GM04504 (cell line): ENCODE measurements around the gene UNKL.
A peak's percentile ranks its signal among the peaks of the same experiment; 100 is the strongest.

Source experiments
- DNase-seq: peaks from one replicate; pipeline ENCODE4 v3.0.0-alpha.2; 2012; ENCODE audit warnings: low read depth

UNKL gene

DNA sequence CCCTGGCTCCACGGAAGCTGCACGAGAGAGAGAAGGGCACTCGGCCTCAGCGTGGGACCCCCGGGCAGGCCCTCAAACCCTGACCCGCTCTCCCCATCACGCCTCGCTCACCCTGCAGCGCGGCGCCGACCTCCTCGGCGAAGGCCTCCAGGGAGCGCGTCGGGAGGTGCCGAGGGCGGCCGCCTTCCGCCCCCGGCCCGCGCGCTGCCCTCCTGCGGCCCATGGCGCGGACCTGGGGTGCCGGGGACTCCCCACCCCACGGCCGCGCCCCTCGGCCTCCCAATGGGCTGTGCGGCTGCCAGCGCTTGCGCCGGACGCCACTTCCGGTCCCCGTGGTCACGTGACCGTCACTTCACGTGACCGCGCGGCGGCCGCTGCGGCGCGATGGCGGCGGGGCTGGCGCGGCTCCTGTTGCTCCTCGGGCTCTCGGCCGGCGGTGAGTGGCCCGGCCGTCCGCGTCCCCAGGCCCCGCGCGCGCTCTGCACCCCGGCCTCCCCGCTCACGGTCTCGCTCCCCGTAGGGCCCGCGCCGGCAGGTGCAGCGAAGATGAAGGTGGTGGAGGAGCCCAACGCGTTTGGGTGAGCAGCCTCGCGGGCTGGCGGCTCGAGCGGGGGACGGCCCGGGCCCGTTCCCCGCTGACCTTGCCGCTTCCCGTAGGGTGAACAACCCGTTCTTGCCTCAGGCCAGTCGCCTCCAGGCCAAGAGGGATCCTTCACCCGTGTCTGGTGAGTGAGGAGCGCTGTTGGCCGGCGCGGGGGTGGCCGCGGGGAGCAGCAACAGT, 62.7 kb downstream of the UNKL start, which contains the start of the genes GNPTG and TSR3:
Gene GNPTG, plus strand, starts transcription at position 350 of the 781 bp plus-strand sequence. Its CDS starts 35 bp downstream, at position 385.
Gene TSR3, minus strand, starts transcription at position 297 of the 781 bp plus-strand sequence. Its CDS starts 74 bp downstream, at position 223.
- DNase-seq = peak; percentile 71

DNA sequence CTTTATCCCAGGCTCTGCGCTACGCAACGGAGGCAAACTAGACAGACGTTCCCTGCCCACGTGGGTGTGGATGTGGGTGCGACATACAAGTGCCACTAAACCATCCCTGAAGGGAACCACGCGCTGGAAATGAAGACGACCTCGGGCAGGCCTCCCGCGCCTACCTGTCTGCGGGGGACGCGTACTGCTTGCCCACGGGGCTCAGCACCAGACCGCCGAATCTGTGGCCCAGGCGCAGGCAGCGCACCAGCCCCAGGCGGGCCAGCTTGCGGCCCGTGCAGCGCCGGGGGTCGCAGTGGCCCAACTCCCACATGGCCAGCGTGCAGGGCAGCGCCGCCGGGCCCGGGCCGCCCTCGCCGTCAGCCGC, 63.3 kb downstream of the UNKL start:
- DNase-seq = no peak

DNA sequence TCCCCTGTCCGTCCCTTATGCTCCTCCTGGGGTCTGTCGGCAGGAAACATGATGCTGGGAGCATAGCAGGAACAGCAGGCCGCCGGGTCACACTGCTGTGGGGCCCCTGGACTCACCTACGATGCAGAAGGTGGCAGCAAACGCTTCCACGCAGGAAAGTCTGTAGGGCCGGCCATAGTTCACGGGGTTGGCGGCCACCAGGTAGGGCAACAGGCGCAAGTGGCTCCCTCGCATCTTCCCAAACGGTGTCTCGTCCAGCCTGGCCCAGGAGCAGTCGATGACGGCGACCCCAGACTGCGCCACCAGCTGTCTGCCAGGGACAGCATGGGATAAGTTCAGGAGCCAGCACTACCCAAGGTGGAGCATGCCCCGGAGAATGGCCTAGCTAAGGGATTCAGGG, 63.8 kb downstream of the UNKL start:
- DNase-seq = no peak

DNA sequence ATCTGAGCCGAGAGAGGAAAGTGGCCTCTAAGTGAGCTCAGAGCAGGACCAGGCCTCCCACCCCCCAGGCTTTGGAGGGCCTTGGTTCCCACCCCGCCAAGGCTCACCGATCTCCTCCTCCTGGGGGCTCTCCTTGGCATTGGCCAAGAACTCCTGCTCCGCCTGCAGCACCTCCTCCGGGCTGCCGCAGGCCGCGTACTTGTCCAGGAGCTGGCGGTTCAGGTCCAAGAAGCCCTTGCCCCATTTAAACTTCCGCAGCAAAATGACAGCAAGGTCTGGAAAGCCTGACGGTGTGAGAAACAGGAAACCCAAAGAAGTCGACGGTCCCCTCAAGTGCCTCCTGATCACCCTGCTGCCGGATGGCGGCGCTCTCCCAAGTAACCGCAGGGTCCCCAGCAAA, 64.6 kb downstream of the UNKL start:
- DNase-seq = no peak

DNA sequence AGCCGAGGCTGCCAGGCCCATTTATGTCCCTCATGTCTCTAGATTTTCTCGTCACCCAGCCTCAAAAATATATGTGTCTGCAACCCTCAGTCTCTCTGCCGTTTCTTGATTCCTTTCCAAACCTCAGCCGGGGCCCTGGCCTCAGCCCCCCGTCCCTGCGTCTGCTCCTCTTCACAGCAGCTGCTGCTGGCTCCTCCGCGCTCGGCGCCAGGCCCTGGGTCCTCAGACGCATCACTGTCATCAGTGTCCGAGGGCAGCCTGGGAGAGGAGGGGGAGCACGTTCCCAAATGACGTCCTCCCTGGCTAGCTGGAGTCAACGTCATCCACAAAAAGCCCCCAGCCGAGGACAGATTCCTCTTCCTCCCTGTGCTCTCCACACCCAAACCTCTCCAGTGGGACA, 65.2 kb downstream of the UNKL start:
- DNase-seq = no peak

DNA sequence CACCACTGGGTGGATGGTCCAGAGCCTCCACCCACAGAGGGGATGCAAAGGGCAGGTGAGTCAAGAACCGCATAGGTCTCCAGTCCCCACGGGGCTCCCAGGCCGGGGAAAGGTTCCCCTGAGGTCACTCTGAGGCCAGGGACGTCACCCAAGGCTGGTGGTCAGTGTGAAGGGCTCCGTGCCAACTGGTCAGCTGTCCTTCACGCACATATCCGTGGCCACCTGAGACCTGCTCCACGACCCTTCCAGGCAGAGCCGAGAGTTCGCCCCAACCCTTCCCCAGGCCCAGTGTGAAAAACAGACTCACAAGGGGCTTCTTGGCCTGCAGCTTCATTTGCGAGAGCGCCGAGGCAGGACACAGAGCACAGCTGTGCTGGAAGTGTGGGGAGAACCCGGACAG, 65.6 kb downstream of the UNKL start:
- DNase-seq = no peak

DNA sequence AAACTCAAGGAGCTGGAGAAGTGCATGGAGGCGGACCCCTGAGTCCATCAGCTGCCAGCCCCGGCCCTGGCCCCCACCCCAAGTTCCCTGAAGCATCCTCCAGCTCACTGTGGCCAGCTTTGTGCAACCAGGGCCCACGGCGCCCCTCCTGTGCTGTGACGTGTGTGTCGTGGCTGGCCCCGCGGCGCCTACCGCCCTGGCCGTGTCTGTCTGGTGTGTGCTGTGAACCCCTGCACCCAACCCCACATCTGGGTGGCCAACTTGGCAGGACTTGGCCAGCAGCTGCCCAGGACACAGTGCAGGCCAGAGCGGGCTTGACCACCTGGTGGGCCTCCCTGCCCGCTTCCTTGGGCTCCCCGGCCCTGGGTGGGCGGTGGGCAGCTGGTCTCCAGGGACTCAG, 66.1 kb downstream of the UNKL start:
- DNase-seq = no peak

DNA sequence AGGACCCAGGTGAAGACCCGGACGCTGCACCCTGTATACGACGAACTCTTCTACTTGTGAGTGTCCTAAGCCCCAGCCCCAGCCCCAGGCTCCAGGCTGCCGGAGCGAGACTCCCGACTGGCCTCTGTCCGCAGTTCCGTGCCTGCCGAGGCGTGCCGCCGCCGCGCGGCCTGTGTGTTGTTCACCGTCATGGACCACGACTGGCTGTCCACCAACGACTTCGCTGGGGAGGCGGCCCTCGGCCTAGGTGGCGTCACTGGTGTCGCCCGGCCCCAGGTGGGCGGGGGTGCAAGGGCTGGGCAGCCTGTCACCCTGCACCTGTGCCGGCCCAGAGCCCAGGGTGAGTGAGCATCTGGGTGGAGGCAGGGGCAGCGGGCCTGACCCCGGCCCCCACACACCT, 66.5 kb downstream of the UNKL start:
- DNase-seq = no peak

DNA sequence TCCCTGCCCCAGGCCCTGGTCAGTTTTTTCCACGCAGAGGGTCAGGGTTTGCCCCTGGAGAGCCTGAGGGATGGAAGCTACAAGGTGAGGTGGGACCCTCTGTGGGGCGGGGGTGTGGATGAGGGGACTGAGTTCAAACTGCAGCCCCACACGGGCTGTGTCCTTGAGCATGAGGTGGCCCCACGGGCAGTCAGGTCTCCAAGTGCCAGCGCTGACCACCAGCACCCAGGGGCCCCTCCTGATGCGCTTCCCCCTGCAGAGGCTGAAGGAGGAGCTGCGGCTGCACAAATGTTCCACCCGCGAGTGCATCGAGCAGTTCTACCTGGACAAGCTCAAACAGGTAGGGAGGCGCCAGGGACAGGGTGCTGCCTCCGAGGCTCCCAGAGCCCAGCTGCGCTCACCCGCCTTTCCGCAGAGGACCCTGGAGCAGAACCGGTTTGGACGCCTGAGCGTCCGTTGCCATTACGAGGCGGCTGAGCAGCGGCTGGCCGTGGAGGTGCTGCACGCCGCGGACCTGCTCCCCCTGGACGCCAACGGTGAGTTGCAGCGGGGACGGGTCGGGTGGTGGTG, 67.1 kb downstream of the UNKL start:
- DNase-seq = no peak

DNA sequence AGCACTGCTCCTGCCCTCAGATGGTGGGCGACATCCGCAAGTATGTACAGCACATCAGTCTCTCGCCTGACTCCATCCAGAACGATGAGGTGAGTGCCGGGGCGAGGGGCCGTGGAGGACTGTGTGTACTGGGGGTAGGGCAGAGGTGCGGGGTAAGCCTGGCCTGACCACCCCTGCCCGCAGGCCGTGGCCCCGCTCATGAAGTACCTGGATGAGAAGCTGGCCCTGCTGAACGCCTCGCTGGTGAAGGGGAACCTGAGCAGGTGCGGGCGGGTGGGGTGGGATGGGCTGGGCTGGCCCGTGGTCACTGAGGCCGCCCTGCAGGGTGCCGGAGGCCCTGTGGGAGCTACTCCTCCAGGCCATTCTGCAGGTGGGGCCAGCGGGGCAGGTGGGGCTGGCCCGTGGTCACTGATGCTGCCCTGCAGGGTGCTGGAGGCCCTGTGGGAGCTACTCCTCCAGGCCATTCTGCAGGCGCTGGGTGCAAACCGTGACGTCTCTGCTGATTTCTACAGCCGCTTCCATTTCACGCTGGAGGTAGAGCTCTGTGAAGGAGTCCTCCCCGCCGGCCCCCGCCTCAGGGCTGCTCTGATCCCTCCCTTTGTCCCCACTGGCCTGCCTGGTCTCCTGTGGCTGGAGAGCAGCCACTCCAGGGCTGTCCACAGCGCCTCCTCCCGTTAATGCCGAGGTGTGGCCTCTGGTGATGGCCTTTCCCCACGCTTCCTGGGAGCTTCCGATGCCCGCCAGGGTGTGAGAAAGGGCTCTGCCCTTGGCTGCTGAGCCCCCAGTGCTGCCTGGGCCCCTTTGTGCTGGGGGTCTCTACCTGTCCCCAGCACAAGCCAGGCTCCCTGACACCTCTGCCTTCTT, 67.8 kb downstream of the UNKL start:
- DNase-seq = no peak

DNA sequence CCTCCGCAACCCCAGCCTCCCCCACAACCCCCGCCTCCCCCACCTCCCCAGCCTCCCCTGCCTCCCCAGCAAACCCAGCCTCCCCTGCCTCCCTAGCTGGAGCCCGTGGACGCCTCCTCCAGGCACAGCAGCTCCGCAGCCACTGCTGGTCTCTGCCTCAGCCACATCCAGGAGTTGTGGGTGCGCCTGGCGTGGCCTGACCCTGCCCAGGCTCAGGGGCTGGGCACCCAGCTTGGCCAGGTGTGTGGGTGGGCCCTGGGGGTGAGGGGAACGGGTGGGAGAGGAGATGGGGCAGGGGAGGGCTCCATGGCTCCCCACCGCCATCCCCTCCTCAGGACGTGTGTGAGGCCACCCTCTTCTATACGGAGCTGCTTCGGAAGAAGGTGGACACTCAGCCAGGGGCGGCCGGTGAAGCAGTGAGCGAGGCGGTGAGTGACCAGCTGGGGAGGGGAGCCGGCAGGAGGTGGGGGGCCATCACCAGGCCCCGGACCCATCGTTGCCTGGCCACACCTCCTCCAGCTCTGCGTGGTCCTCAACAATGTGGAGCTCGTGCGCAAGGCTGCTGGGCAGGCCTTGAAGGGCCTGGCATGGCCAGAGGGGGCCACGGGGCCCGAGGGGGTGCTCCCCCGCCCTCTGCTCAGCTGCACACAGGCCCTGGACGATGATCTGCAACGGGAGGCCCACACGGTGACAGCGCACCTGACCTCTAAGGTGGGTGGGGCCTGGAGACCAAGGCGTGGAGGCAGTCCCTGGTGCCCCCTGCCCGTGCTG, 68.7 kb downstream of the UNKL start:
- DNase-seq = no peak

DNA sequence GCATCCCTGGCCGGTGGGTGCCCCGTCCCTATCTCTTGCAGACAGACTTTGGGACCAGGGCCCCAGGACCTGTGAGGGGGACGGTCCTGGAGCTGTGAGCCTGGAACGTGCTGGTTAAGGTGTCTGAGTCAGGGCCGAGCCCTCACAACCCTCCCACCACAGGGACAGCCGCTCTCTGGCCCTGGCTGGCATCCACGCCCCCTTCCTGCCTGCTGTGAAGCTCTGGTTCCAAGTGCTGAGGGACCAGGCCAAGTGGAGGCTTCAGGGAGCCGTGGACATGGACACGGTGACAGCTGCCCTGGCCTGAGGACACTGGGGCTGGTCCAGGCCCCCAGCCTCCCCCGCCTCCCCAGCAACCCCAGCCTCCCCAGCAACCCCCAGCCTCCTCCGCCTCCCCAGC, 69.4 kb downstream of the UNKL start:
- no peak for DNase-seq

DNA sequence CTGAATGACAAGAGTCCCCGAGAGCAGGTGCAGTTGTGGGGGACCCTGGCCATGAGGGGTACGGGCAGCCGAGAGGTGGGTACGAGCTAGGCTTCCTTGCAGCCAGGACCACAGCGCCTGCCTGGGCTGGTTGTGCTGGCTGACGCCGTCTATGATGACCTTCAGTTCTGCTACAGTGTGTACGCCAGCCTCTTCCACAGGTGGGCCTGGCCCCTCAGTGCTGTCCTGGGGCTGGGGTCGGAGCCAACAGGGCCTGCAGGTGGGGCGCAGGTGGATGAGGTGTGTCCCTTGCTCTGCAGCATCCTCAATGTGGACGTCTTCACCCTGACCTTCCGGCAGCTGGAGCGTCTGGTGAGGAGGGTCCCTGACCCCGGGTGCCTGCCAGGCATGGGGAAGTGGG, 70.0 kb downstream of the UNKL start:
- DNase-seq = no peak

DNA sequence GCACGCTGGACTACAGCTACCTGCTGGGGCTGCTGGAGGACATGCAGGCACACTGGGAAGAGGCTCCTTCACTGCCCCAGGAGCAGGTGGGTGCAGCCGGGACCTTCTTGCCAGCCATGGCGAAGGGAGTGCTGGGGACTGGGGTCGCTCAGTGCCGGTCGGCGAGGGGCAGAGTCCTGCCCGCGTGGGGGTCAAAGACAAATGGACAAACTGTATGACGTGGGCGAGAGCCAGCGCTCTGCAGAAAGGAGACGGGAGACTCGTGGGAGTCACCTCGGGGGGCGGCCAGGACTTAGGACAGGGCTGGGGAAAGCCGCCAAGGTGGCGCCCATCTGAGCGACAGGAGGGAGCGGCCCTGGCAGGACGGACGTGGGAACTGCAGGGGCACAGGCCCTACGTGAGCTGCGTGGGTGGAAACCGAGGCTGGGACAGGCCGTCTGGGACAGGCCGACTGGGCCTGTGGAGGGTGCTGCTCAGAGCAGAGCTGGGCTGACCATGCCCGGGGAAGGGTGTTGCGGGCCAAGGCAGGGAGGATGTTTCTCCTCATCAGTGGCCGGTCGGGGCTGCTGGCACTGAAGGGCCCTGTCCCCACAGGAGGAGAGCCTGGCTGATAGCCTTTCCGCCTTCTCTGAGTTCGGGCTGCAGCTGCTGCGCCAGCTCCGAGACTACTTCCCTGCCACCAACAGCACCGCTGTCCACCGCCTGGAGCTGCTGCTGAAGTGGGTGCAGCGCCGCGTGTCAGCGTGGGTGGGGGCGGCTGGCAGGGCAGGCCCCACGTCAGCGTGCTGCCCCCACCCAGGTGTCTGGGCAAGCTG, 70.9 kb downstream of the UNKL start:
- no peak for DNase-seq

DNA sequence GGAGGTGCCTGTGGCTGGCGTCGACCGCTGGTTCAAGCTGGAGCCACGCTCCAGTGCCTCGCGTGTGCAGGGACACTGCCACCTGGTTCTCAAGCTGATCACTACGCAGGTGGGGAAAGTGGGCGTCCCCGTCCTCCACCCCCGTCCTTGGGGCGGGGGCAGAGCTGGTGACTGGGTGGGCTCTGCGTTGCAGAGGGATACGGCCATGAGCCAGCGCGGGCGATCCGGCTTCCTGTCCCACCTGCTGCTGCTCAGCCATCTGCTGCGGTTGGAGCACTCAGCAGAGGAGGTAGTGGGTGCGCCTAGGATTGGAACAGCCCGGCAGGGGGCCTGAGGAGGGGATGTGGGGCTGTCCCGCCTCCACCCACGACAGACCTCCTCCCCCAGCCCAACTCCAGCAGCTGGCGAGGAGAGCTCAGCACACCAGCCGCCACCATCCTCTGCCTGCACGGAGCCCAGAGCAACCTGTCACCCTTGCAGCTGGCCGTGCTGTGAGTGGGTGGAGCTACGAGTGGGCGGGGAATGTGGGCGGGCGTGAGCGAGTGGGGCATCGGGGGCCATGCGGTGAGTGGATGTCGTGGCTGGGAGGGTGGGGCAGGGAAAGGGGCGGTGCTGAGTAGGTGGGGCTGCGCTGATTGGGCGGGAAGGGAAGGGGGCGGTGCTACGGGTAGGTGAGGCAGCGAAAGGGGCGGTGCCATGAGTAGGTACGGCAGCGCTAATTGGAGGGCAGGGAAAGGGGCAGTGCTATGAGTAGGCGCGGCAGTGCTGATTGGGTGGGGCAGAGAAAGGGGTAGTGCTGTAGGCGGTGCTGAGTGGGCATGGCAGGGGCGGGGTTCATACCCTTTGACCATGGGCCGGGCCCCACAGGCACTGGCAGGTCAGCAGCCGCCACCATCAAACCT, 71.7 kb downstream of the UNKL start:
- peak; percentile 55 for DNase-seq

DNA sequence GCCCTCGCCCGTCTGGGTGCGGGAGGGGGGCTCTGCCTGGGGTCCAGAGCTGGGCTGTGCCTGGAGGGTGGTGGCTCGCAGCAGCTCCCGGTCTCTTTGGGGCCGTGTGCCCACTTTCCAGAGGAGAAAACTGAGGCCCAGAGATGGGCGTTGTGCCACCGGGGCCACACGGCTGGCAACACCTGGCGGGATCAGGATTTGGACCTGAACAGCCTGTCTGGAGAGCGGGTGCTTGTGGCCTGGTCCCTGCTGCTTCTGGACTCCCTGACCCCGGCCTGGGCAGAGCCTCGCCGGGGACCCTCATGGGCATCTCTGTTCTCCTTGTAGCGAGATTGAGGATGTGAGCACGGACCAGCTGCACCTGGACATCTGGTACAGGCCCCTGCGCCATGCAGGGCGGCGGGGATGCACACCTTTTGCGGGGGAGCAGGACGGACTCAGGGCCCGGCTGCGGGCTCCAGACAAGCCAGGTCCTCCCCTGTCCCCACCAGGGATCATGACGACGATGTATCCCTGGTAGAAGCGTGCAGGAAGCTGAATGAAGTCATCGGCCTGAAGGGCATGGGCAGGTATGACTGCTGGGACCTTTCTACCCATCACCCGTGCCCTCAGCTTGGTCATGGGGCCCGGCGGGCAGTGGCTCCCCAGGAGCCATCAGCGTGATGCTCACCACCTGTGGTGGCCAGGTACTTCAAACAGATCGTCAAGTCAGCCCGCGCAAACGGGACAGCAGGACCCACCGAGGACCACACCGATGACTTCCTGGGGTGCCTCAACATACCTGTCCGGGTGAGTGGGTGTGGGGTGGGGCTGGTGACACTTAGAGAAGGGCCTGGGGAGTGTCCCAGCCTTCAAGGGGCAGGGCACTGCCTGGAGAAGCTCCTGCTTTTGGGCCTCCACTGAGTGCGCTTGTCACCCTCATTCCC, 72.7 kb downstream of the UNKL start:
- no peak for DNase-seq

DNA sequence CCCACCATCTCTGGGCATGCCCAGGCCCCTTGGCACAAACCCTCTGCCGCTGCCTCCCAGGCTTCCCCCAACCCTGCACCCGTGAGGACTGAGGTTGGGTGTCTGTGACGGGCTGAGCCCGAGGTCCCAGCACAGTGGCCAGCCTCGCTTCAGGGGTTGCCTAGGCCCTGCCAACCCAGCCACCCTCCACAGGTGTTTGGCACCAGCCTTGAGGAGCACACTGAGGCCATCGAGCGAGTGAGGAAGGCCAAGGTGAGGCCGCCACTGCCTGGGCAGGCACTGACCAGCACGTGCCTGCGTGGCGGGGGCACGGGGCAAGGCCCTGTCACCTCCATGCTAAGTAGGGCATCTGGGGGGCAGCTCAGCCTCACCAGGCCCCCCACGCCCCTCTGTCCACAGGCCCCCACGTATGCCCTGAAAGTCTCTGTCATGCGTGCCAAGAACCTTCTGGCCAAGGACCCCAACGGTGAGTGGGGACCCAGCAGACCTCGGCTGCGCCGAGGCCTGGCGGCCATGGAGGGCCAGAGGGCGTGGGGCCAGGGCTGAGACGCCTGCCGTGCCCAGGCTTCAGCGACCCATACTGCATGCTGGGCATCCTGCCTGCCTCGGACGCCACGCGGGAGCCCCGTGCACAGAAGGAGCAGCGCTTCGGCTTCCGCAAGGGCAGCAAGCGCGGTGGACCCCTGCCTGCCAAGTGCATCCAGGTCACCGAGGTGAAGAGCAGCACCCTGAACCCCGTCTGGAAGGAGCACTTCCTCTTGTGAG, 73.6 kb downstream of the UNKL start:
- DNase-seq = no peak
